ENCODE results near the gene MYBBP1A.

MYBBP1A gene

GRCh38 chr17:4509401-4509800 is 45.8 kb downstream of the MYBBP1A start:
- Histone ChIP-seq H3K4me1 (ENCODE audit: insufficient read depth, low read length) (no peaks in the 10 kb centered on the region), H3K36me3 (ENCODE audit: insufficient read depth, low read length) (no peaks in the 10 kb centered on the region), H3K9me3 (ENCODE audit: low read length) (no peaks in the 10 kb centered on the region), H3K4me3 (ENCODE audit: low read depth in 1 of 2, low read length in 2 of 2) (no peak overlapping the region), H3K27me3 (ENCODE audit: control insufficient read depth in 1 of 2, insufficient read depth in 2 of 2, low read length in 2 of 2) (peaks cover 0 to 3% of the 10 kb centered on the region in 2 donors), H3K9ac (ENCODE audit: low read length) (no peak overlapping the region), H3K27ac (ENCODE audit: low read depth, low read length) (no peak overlapping the region)

- H3K27ac ChIP-seq (ENCODE audit: low read depth, low read length): no peak overlapping the region
- H3K4me3 ChIP-seq (ENCODE audit: low read depth in 1 of 2, low read length in 2 of 2): no peak overlapping the region
- H3K27me3 ChIP-seq (ENCODE audit: control insufficient read depth in 1 of 2, insufficient read depth in 2 of 2, low read length in 2 of 2): peaks cover 3 to 13% of the 10 kb centered on the region in 2 donors
- H3K36me3 ChIP-seq (ENCODE audit: insufficient read depth, low read length): no peaks in the 10 kb centered on the region
- H3K9ac ChIP-seq (ENCODE audit: low read length): no peak overlapping the region
- no peaks in the 10 kb centered on the region for H3K9me3 ChIP-seq (ENCODE audit: low read length)
- no peaks in the 10 kb centered on the region for H3K4me1 ChIP-seq (ENCODE audit: insufficient read depth, low read length)
Observed at GRCh38 chr17:4508207-4508606, 47.0 kb downstream of the MYBBP1A start.

GRCh38 chr17:4507361-4508111 is 47.6 kb downstream of the MYBBP1A start:
- Histone ChIP-seq H3K27ac (ENCODE audit: low read depth, low read length) (no peak overlapping the region), H3K9ac (ENCODE audit: low read length) (no peak overlapping the region), H3K4me1 (ENCODE audit: insufficient read depth, low read length) (no peaks in the 10 kb centered on the region)

GRCh38 chr17:4506892-4507291 is 48.3 kb downstream of the MYBBP1A start:
- Histone ChIP-seq H3K9ac (ENCODE audit: low read length) (no peak overlapping the region), H3K27ac (ENCODE audit: low read depth, low read length) (no peak overlapping the region), H3K4me3 (ENCODE audit: low read depth in 1 of 2, low read length in 2 of 2) (no peak overlapping the region), H3K4me1 (ENCODE audit: insufficient read depth, low read length) (no peaks in the 10 kb centered on the region), H3K27me3 (ENCODE audit: control insufficient read depth in 1 of 2, insufficient read depth in 2 of 2, low read length in 2 of 2) (peaks cover 6 to 25% of the 10 kb centered on the region in 2 donors), H3K9me3 (ENCODE audit: low read length) (no peaks in the 10 kb centered on the region), H3K36me3 (ENCODE audit: insufficient read depth, low read length) (no peaks in the 10 kb centered on the region)

More at GRCh38 chr17:4507361-4508111, 47.6 kb downstream of the MYBBP1A start:
- Histone ChIP-seq H3K36me3 (ENCODE audit: insufficient read depth, low read length) (no peaks in the 10 kb centered on the region), H3K27me3 (ENCODE audit: control insufficient read depth in 1 of 2, insufficient read depth in 2 of 2, low read length in 2 of 2) (peaks cover 6 to 20% of the 10 kb centered on the region in 2 donors), H3K4me3 (ENCODE audit: low read depth in 1 of 2, low read length in 2 of 2) (no peak overlapping the region), H3K9me3 (ENCODE audit: low read length) (no peaks in the 10 kb centered on the region)

GRCh38 chr17:4506175-4506813 is 48.9 kb downstream of the MYBBP1A start:
- no peak overlapping the region for H3K9ac ChIP-seq (ENCODE audit: low read length)
- no peak overlapping the region for H3K4me3 ChIP-seq (ENCODE audit: low read depth in 1 of 2, low read length in 2 of 2)
- H3K27me3 ChIP-seq (ENCODE audit: control insufficient read depth in 1 of 2, insufficient read depth in 2 of 2, low read length in 2 of 2): peaks cover 10 to 29% of the 10 kb centered on the region in 2 donors
- H3K4me1 ChIP-seq (ENCODE audit: insufficient read depth, low read length): no peaks in the 10 kb centered on the region
- H3K36me3 ChIP-seq (ENCODE audit: insufficient read depth, low read length): no peaks in the 10 kb centered on the region
- H3K27ac ChIP-seq (ENCODE audit: low read depth, low read length): no peak overlapping the region
- no peaks in the 10 kb centered on the region for H3K9me3 ChIP-seq (ENCODE audit: low read length)

- no peak overlapping the region for H3K9ac ChIP-seq (ENCODE audit: low read length)
Observed at GRCh38 chr17:4505187-4505586, 50.0 kb downstream of the MYBBP1A start.

GRCh38 chr17:4504188-4504587 is 51.0 kb downstream of the MYBBP1A start:
- Histone ChIP-seq H3K27ac (ENCODE audit: low read depth, low read length) (no peak overlapping the region), H3K4me3 (ENCODE audit: low read depth in 1 of 2, low read length in 2 of 2) (no peak overlapping the region), H3K27me3 (ENCODE audit: control insufficient read depth in 1 of 2, insufficient read depth in 2 of 2, low read length in 2 of 2) (peaks cover 22 to 50% of the 10 kb centered on the region in 2 donors), H3K36me3 (ENCODE audit: insufficient read depth, low read length) (no peaks in the 10 kb centered on the region), H3K9me3 (ENCODE audit: low read length) (no peaks in the 10 kb centered on the region), H3K4me1 (ENCODE audit: insufficient read depth, low read length) (peaks cover 9% of the 10 kb centered on the region), H3K9ac (ENCODE audit: low read length) (no peak overlapping the region)

More at GRCh38 chr17:4505187-4505586, 50.0 kb downstream of the MYBBP1A start:
- no peaks in the 10 kb centered on the region for H3K36me3 ChIP-seq (ENCODE audit: insufficient read depth, low read length)
- H3K4me3 ChIP-seq (ENCODE audit: low read depth in 1 of 2, low read length in 2 of 2): no peak overlapping the region
- no peaks in the 10 kb centered on the region for H3K9me3 ChIP-seq (ENCODE audit: low read length)
- H3K27me3 ChIP-seq (ENCODE audit: control insufficient read depth in 1 of 2, insufficient read depth in 2 of 2, low read length in 2 of 2): peaks cover 19 to 40% of the 10 kb centered on the region in 2 donors
- peaks cover 1% of the 10 kb centered on the region for H3K4me1 ChIP-seq (ENCODE audit: insufficient read depth, low read length)
- no peak overlapping the region for H3K27ac ChIP-seq (ENCODE audit: low read depth, low read length)

GRCh38 chr17:4503283-4504025 is 51.7 kb downstream of the MYBBP1A start:
- H3K4me1 ChIP-seq (ENCODE audit: insufficient read depth, low read length): peaks cover 10% of the 10 kb centered on the region
- no peak overlapping the region for H3K9ac ChIP-seq (ENCODE audit: low read length)
- H3K4me3 ChIP-seq (ENCODE audit: low read depth in 1 of 2, low read length in 2 of 2): no peak overlapping the region
- no peaks in the 10 kb centered on the region for H3K36me3 ChIP-seq (ENCODE audit: insufficient read depth, low read length)
- no peak overlapping the region for H3K27ac ChIP-seq (ENCODE audit: low read depth, low read length)
- peaks cover 22 to 50% of the 10 kb centered on the region in 2 donors for H3K27me3 ChIP-seq (ENCODE audit: control insufficient read depth in 1 of 2, insufficient read depth in 2 of 2, low read length in 2 of 2)
- no peaks in the 10 kb centered on the region for H3K9me3 ChIP-seq (ENCODE audit: low read length)

GRCh38 chr17:4502466-4503154 is 52.6 kb downstream of the MYBBP1A start:
- Histone ChIP-seq H3K4me3 (ENCODE audit: low read depth in 1 of 2, low read length in 2 of 2) (no peak overlapping the region), H3K27ac (ENCODE audit: low read depth, low read length) (no peak overlapping the region), H3K9me3 (ENCODE audit: low read length) (no peaks in the 10 kb centered on the region), H3K9ac (ENCODE audit: low read length) (no peak overlapping the region), H3K36me3 (ENCODE audit: insufficient read depth, low read length) (no peaks in the 10 kb centered on the region), H3K27me3 (ENCODE audit: control insufficient read depth in 1 of 2, insufficient read depth in 2 of 2, low read length in 2 of 2) (peaks cover 22 to 49% of the 10 kb centered on the region in 2 donors), H3K4me1 (ENCODE audit: insufficient read depth, low read length) (peaks cover 13% of the 10 kb centered on the region)

- Histone ChIP-seq H3K9ac (ENCODE audit: low read length) (no peak overlapping the region), H3K36me3 (ENCODE audit: insufficient read depth, low read length) (no peaks in the 10 kb centered on the region), H3K4me1 (ENCODE audit: insufficient read depth, low read length) (peaks cover 13% of the 10 kb centered on the region), H3K27me3 (ENCODE audit: control insufficient read depth in 1 of 2, insufficient read depth in 2 of 2, low read length in 2 of 2) (peaks cover 22 to 46% of the 10 kb centered on the region in 2 donors), H3K4me3 (ENCODE audit: low read depth in 1 of 2, low read length in 2 of 2) (no peak overlapping the region), H3K27ac (ENCODE audit: low read depth, low read length) (no peak overlapping the region), H3K9me3 (ENCODE audit: low read length) (no peaks in the 10 kb centered on the region)
Observed at GRCh38 chr17:4501295-4501949, 53.8 kb downstream of the MYBBP1A start.
